Motor neuron (in vitro differentiated cells): ENCODE data around the gene MRPL11. TPM values are rescaled to one million over a fixed set of nuclear protein-coding genes. Genes with fewer than 3 reads are reported as not detected.

Experiments
- ATAC-seq, 8 experiments: fragments of 200-7000 bp; cut with Tn5 transposase; replicated peaks in 6 of 8; 2 replicates each; pipeline ENCODE4 v1.8.0; 2021; ENCODE audit warnings: mild to moderate bottlenecking in 8 of 8, moderate library complexity in 8 of 8
- H3K27ac ChIP-seq, 2 donors: fragments of 250-450 bp; sonication (Bioruptor Pico); 2 replicates each; pipeline ENCODE4 v1.9.0; 2021; ENCODE audit warnings: antibody characterized with exemption in 2 of 2, mild to moderate bottlenecking in 2 of 2, moderate library complexity in 1 of 2
- H3K4me1 ChIP-seq, 2 donors: fragments of 250-450 bp; sonication (Bioruptor Pico); replicated peaks in 1 of 2; 2 replicates each; pipeline ENCODE4 v1.6.1; 2021; ENCODE audit warnings: antibody characterized with exemption in 2 of 2, mild to moderate bottlenecking in 2 of 2, moderate library complexity in 1 of 2
- H3K4me3 ChIP-seq, 5 donors: fragments of 250-450 bp; sonication (Bioruptor Pico); 2 replicates each; pipeline ENCODE4 v1.9.0; 2021; ENCODE audit warnings: antibody characterized with exemption in 5 of 5, mild to moderate bottlenecking in 5 of 5, moderate library complexity in 4 of 5
- WGBS, 10 experiments: fragments of 450-650 bp; shearing (Covaris generic); methylation state at CpG; one replicate each; pipeline ENCODE4 v1.0.0; 2022; 5-methylcytosine and 5-hydroxymethylcytosine counted together
- in situ Hi-C, 9 experiments: fragments of 400-800 bp; cut with MboI; loops; one replicate each; pipeline ENCODE4 v1.15.0; 2021; ENCODE audit warnings: low sequenced_read_pairs in 9 of 9, low pct_unique_long_range_greater_than_20kb in 2 of 9; ENCODE audit not compliant: unreplicated experiment in 9 of 9
- total RNA-seq, 8 experiments: library from RNA; unstranded; fragments of 300-600 nt; gene quantifications; 2 replicates each; pipeline versions ENCODE4 v1.2.3 to v1.2.4, GENCODE V29; 2022

The MRPL11 gene
- total RNA-seq, 8 experiments from 2014 or later, result 19.5 to 66.0 (median 25.3) TPM

- H3K27ac ChIP-seq, result no peak overlapping the region
- 20 to 86% (median 41%) methylated on average over 1 of the region's 3 CpGs; no CpG with 5 or more reads in 6 of the 10 experiments for WGBS, 10 experiments
- peaks cover 24 to 40% of the 10 kb centered on the region in 2 donors for H3K4me1 ChIP-seq
- no peak for ATAC-seq
- no peak overlapping the region for H3K4me3 ChIP-seq
- in situ Hi-C loops, result loop anchor here in 3 of 9 experiments (25.0 kb wide), 2 partner anchors 268 to 418 kb away; partner anchors contain the start of genes RBM4B (in 3 of the 3) and RCE1 (in 1 of the 3)
These were observed 19.7 kb downstream of the MRPL11 start for GRCh38 chr11:66418986-66419308.

- 0 to 15% (median 2%) methylated on average over 1 to 10 of the region's 16 CpGs; no CpG with 5 or more reads in 2 of the 10 experiments for WGBS, 10 experiments
- Histone ChIP-seq H3K4me1 (peaks cover 24 to 36% of the 10 kb centered on the region in 2 donors), H3K4me3 (no peak overlapping the region), H3K27ac (no peak overlapping the region)
- in situ Hi-C loops, result loop anchor here in 3 of 9 experiments (25.0 kb wide), 2 partner anchors 269 to 419 kb away; partner anchors contain the start of genes RBM4B (in 3 of the 3) and RCE1 (in 1 of the 3)
- ATAC-seq, result peak; percentile 48 to 75 (median 68)
These were observed 20.3 kb downstream of the MRPL11 start for GRCh38 chr11:66418168-66418985.

DNA sequence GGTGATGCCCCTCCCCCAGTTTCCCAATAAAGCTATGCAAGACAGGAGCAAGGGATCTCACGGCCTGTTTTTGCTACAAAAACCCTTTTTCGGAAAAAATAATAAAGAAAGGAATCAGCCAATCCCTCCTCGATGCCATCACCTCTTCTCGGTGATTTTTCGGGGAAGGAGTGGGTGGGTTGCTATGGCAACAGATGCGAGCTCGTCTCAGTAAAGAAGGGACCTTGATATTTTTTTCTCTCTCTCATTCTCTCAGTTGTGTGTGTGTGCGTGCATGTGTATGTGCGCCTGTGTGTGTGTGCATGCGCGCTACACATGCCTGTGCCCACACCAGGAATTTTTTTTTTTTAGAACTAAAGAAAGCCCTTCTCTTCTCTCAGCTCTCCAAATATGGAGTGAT, 21.6 kb downstream of the MRPL11 start:
- in situ Hi-C loops, result loop anchor here in 3 of 9 experiments (25.0 kb wide), 2 partner anchors 270 to 420 kb away; partner anchors contain the start of genes RBM4B (in 3 of the 3) and RCE1 (in 1 of the 3)

DNA sequence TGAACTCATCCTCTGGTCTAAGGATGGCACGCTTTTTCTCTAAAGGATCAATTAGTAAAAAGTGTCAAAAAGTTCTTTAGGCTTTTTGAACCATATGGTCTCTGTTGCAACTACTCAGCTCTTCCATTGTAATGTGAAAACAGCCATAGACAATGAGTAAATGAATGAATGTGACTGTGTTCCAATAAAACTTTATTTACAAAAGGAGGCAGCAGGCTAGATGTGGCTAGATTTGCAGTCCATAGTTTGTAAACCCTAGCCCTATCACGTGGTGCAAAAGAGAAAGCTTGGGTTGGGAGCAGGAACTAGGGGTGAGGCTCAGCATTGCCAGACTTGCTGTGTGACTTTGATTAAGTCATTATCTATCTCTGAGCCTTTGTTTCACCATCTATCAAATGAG, 23.2 kb downstream of the MRPL11 start:
- Histone ChIP-seq H3K4me1 (peaks cover 24 to 32% of the 10 kb centered on the region in 2 donors), H3K4me3 (no peak overlapping the region), H3K27ac (no peak overlapping the region)
- in situ Hi-C loops, result loop anchor here in 3 of 9 experiments (25.0 kb wide), 2 partner anchors 272 to 422 kb away; partner anchors contain the start of genes RBM4B (in 3 of the 3) and RCE1 (in 1 of the 3)
- WGBS, 10 experiments, result 0 to 78% (median 33%) methylated on average over 1 to 2 of the region's 2 CpGs; no CpG with 5 or more reads in 3 of the 10 experiments
- ATAC-seq, result no peak

More for the DNA sequence above, 21.6 kb downstream of the MRPL11 start:
- ATAC-seq, result peak in 2 of 8 experiments; percentile 1 to 10
- H3K4me3 ChIP-seq, result no peak overlapping the region
- peaks cover 24 to 34% of the 10 kb centered on the region in 2 donors for H3K4me1 ChIP-seq
- WGBS, 10 experiments, result 37 to 78% (median 46%) methylated on average over 2 to 10 of the region's 11 CpGs; no CpG with 5 or more reads in 4 of the 10 experiments
- no peak overlapping the region for H3K27ac ChIP-seq

DNA sequence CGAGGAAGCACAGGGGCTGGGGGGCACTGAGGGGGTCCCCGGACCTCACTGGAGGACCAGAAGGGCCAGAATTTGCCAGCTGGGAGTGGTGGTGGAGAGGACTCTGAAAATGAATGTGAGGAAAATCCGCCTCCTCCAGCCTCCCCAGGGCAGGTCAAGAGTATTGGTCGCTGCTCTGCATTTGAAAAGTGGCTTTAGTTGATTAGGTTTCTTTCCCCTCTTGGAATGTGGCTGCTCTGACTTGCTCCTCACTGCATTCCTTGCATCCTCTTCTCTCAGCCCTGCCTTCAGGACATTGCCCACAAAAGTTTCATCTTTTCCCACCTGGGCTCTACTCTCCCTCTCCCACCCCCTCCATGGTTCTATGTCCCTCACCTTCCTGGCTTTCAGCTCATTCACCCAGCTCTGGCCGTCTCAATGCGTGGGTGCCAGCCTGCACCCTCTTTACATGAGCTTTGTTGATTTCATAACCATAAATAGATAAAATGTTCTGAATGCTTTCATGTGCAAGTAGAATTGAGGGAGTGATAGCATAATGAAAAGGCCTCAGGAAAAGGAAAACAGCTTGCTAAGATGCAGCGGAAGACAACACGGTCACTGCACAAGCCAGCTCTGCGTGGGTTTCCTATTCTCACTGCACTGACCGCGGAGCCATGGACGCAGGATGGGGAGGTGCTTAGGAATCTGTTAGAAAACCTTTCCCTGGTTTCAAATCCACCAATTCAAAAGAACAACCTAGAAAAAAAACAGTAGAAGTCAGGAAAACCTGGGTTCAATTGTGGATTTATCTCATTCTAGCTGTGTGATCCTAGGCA, 24.3 kb downstream of the MRPL11 start:
- no peak for ATAC-seq
- peaks cover 22 to 29% of the 10 kb centered on the region in 2 donors for H3K4me1 ChIP-seq
- no peak overlapping the region for H3K27ac ChIP-seq
- H3K4me3 ChIP-seq, result no peak overlapping the region
- in situ Hi-C loops, result loop anchor here in 3 of 9 experiments (25.0 kb wide), 2 partner anchors 273 to 423 kb away; partner anchors contain the start of genes RBM4B (in 3 of the 3) and RCE1 (in 1 of the 3)
- WGBS, 10 experiments, result 26 to 89% (median 55%) methylated on average over 2 to 9 of the region's 12 CpGs; no CpG with 5 or more reads in 2 of the 10 experiments

DNA sequence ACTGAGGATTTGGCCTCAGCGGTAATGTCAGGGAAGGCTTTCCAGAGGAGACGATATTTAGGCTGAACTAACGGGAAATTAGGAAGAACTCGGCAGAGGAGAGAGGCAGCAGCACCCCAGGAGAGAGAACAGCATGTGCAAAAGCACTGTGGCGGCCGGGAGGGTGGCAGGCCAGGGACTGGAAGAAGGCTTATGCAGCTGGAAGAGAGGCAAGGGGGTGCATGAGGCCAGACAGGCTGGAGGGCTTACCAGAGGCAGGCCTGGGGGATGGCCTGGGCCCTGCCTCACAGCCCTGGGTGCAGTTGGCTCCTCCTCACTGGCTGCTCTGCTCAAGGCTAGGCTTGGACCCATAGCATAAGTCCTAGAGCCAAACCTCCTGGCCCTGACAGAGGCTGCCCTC, 25.5 kb downstream of the MRPL11 start:
- no peak overlapping the region for H3K27ac ChIP-seq
- peaks cover 16 to 21% of the 10 kb centered on the region in 2 donors for H3K4me1 ChIP-seq
- no peak overlapping the region for H3K4me3 ChIP-seq
- in situ Hi-C loops, result loop anchor here in 3 of 9 experiments (25.0 kb wide), 2 partner anchors 274 to 424 kb away; partner anchors contain the start of genes RBM4B (in 3 of the 3) and RCE1 (in 1 of the 3)
- no peak for ATAC-seq
- WGBS, 10 experiments, result 40 to 100% (median 83%) methylated on average over 1 to 6 of the region's 6 CpGs; no CpG with 5 or more reads in 3 of the 10 experiments

- in situ Hi-C loops, result loop anchor here in 3 of 9 experiments (25.0 kb wide), 2 partner anchors 275 to 425 kb away; partner anchors contain the start of genes RBM4B (in 3 of the 3) and RCE1 (in 1 of the 3)
- no peak overlapping the region for H3K27ac ChIP-seq
- no peak overlapping the region for H3K4me3 ChIP-seq
- 42 to 100% (median 71%) methylated on average over 1 to 6 of the region's 7 CpGs; no CpG with 5 or more reads in 4 of the 10 experiments for WGBS, 10 experiments
- ATAC-seq, result no peak
- H3K4me1 ChIP-seq, result peaks cover 6 to 11% of the 10 kb centered on the region in 2 donors
These were observed 26.5 kb downstream of the MRPL11 start for GRCh38 chr11:66412110-66412509.

DNA sequence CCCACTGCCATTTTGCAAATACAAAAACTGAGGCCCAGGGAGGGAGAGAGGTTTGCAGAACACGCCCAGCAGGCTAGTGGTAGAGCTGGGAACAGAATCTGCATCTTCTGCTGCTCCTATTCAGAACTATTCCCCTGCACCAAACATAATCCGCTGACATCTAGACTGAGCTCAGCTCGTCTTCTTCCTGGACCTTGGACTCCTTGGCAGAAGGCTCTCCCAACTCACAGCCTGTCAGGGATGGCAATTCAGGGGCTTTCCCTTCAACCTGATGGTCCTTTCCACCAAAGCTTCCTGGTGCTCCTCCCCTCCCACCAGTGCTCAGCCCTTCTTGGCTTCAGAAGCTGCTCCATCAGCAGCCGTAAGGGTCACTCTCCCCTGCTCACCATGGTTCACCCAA, 27.3 kb downstream of the MRPL11 start:
- Histone ChIP-seq H3K4me1 (peaks cover 3% of the 10 kb centered on the region in 2 donors), H3K27ac (no peak overlapping the region), H3K4me3 (no peak overlapping the region)
- WGBS, 10 experiments, result 82 to 83% methylated on average over 1 to 3 of the region's 4 CpGs; no CpG with 5 or more reads in 8 of the 10 experiments
- in situ Hi-C loops, result loop anchor here in 3 of 9 experiments (25.0 kb wide), 2 partner anchors 276 to 426 kb away; partner anchors contain the start of genes RBM4B (in 3 of the 3) and RCE1 (in 1 of the 3)
- no peak for ATAC-seq

DNA sequence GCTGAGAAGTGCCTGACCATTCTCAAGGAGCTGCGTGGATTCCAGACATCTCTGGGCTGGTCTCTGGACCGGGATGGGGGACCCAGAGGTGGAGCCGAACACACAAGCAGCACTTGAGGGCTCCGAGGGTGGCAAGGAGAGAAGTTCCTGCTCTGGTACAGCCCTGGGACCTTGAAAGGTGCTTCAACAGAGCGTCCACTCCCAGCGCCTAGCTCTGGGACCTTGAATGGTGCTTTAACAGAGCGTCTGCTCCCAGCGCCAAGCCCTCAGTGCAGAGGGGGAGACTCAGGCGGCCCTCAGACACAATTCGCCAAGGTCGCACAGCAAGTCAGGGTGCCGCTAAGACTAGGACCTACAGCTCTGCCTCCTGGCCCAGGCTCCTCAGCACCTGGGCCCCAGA, 28.5 kb downstream of the MRPL11 start:
- in situ Hi-C loops, result loop anchor here in 3 of 9 experiments (25.0 kb wide), 2 partner anchors 277 to 427 kb away; partner anchors contain the start of genes RBM4B (in 3 of the 3) and RCE1 (in 1 of the 3)
- WGBS, 10 experiments, result 100% methylated on average over 1 to 2 of the region's 12 CpGs; no CpG with 5 or more reads in 8 of the 10 experiments
- no peak overlapping the region for H3K27ac ChIP-seq
- ATAC-seq, result no peak
- H3K4me1 ChIP-seq, result peaks cover 3% of the 10 kb centered on the region in 2 donors
- no peak overlapping the region for H3K4me3 ChIP-seq

DNA sequence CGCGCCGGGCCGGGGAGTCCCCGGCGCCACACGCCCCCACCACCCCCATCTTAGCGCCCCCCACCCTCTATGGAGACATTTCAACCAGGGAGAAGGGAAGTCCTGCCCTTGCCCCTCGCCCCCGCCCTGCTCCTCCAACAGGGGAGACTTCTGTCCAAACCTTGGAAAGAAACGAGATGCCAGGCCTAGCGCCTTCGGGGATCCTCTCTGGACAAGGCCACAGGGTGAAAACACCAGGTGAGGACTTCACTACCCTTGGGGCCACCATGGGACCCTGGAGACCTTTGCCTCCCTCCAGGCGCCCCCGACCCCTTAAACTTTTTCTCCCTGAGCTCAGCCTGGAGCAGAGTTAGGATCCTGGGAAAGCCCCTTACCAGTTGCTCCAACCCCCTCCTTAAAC, 29.4 kb downstream of the MRPL11 start:
- H3K4me1 ChIP-seq, result peaks cover 3% of the 10 kb centered on the region in 2 donors
- WGBS, 10 experiments, result 90% methylated on average over 2 of the region's 15 CpGs; no CpG with 5 or more reads in 9 of the 10 experiments
- no peak for ATAC-seq
- no peak overlapping the region for H3K27ac ChIP-seq
- H3K4me3 ChIP-seq, result peak overlapping the region; percentile 38 to 48 (median 45)
- in situ Hi-C loops, result loop anchor here in 3 of 9 experiments (25.0 kb wide), 2 partner anchors 278 to 428 kb away; partner anchors contain the start of genes RBM4B (in 3 of the 3) and RCE1 (in 1 of the 3)

GRCh38 chr11:66408488-66409214, 30.0 kb downstream of the MRPL11 start:
- in situ Hi-C loops, result loop anchor here in 3 of 9 experiments (25.0 kb wide), 2 partner anchors 279 to 429 kb away; partner anchors contain the start of genes RBM4B (in 3 of the 3) and RCE1 (in 1 of the 3)
- ATAC-seq, result peak; percentile 92 to 98 (median 94)
- Histone ChIP-seq H3K4me3 (peak overlapping the region; percentile 38 to 48 (median 45)), H3K27ac (peak overlapping the region in 1 of 2 donors; percentile 42), H3K4me1 (peaks cover 3% of the 10 kb centered on the region in 2 donors)
- WGBS, 10 experiments, result 0 to 8% (median 2%) methylated on average over 2 to 7 of the region's 63 CpGs; no CpG with 5 or more reads in 3 of the 10 experiments
